Panc1 (cell line): ENCODE results near the gene ZBTB20. TPM values are rescaled to one million over a fixed set of nuclear protein-coding genes. Genes with fewer than 3 reads are reported as not detected.

ENCODE experiments used
- ATAC-seq: fragments of 200-7000 bp; cut with Tn5 transposase; 2 replicates; pipeline ENCODE4 v1.9.1; 2020; ENCODE audit warnings: mild to moderate bottlenecking, moderate library complexity
- BruUV-seq: library from RNA; stranded (reverse); fragments of 400-500 nt; replicated peaks from 2 replicates; lab custom pipeline; 2021; lab: Mats Ljungman, UMichigan
- CTCF ChIA-PET: fragments of 300-600 bp; sonication (Branson Sonifier 250); formaldehyde crosslinking; loops from one replicate; lab custom pipeline; 2022; ENCODE audit warnings: antibody characterized with exemption; lab: Charles Lee
- POLR2A ChIA-PET: fragments of 300-600 bp; sonication (Branson Sonifier 250); formaldehyde crosslinking; loops from one replicate; lab custom pipeline; 2022; ENCODE audit warnings: antibody characterized with exemption; lab: Charles Lee
- DNase-seq: peaks from one replicate; pipeline ENCODE4 v3.0.0-alpha.2; 2010; ENCODE audit warnings: low read depth, low spot score
- H3K27ac ChIP-seq: 2 replicates; pipeline ENCODE4 v1.5.1; 2011; ENCODE audit warnings: mild to moderate bottlenecking, low read length, inconsistent platforms
- H3K27me3 ChIP-seq: fragments of 200-500 bp; sonication (Bioruptor generic); 2 replicates; pipeline ENCODE4 v1.6.0; 2014; ENCODE audit warnings: low read length, inconsistent platforms; ENCODE audit not compliant: control insufficient read depth, insufficient read depth
- H3K36me3 ChIP-seq: fragments of 200-500 bp; sonication (Bioruptor generic); 2 replicates; pipeline ENCODE4 v1.5.1; 2014; ENCODE audit warnings: inconsistent platforms, mild to moderate bottlenecking, low read length, moderate library complexity; ENCODE audit not compliant: control insufficient read depth, insufficient read depth
- H3K4me1 ChIP-seq: 2 replicates; pipeline ENCODE4 v1.5.1; 2011; ENCODE audit warnings: inconsistent platforms, mild to moderate bottlenecking, low read length, moderate library complexity; ENCODE audit not compliant: control insufficient read depth, insufficient read depth
- H3K4me3 ChIP-seq, 2 experiments: 2 replicates each; pipeline ENCODE4 v1.5.1; 2011 to 2012; ENCODE audit warnings: low read depth in 2 of 2, low read length in 2 of 2, mild to moderate bottlenecking in 2 of 2, inconsistent platforms in 1 of 2, moderate library complexity in 1 of 2
- H3K9me3 ChIP-seq: fragments of 200-500 bp; sonication (Bioruptor generic); 2 replicates; pipeline ENCODE4 v1.5.1; 2014; ENCODE audit warnings: low read depth, mild to moderate bottlenecking, inconsistent platforms, low read length, moderate library complexity; ENCODE audit not compliant: control insufficient read depth, insufficient read depth
- POLR2AphosphoS5 ChIP-seq: IDR thresholded peaks from 2 replicates; pipeline ENCODE4 v1.6.1; 2012; ENCODE audit warnings: mild to moderate bottlenecking, low read depth, low read length, moderate library complexity
- SIN3A ChIP-seq: IDR thresholded peaks from 2 replicates; pipeline ENCODE4 v1.6.1; 2012; ENCODE audit warnings: low read depth, mild to moderate bottlenecking, low read length, moderate library complexity, borderline replicate concordance; ENCODE audit not compliant: insufficient read depth
- TCF7L2 ChIP-seq: IDR thresholded peaks from 2 replicates; pipeline ENCODE4 v1.6.1; 2011; ENCODE audit warnings: mild to moderate bottlenecking, low read depth, low read length, inconsistent platforms
- in situ Hi-C: cut with HindIII; loops from 2 replicates; pipeline ENCODE4 v1.10.0; 2016; ENCODE audit warnings: low sequenced_read_pairs, low pct_unique_long_range_greater_than_20kb
- intact Hi-C: fragments of 100-400 bp; cut with micrococcal nuclease; formaldehyde crosslinking; loops from one replicate; pipeline ENCODE4 v1.10.0; 2022; ENCODE audit not compliant: unreplicated experiment
- total RNA-seq: library from RNA; stranded (reverse); gene quantifications from one replicate; pipeline ENCODE4 v1.2.1, GENCODE V29; 2021; ENCODE audit not compliant: unreplicated experiment
- TF ChIP-seq, protein P1 (sequence below), 2 experiments: IDR thresholded peaks; 2 replicates each; pipeline ENCODE4 v1.6.1; 2011 to 2012; ENCODE audit warnings: low read depth in 2 of 2, control low read depth in 1 of 2, low read length in 1 of 2, mild to moderate bottlenecking in 1 of 2, moderate library complexity in 1 of 2; ENCODE audit not compliant: insufficient read depth in 1 of 2
- TF ChIP-seq, protein P2 (sequence below): fragments of 450-650 bp; IDR thresholded peaks from 2 replicates; pipeline ENCODE4 v1.5.1; 2017; ENCODE audit warnings: mild to moderate bottlenecking

Gene ZBTB20
- total RNA-seq, 1 experiment from 2014 or later = 4.1 TPM

DNA sequence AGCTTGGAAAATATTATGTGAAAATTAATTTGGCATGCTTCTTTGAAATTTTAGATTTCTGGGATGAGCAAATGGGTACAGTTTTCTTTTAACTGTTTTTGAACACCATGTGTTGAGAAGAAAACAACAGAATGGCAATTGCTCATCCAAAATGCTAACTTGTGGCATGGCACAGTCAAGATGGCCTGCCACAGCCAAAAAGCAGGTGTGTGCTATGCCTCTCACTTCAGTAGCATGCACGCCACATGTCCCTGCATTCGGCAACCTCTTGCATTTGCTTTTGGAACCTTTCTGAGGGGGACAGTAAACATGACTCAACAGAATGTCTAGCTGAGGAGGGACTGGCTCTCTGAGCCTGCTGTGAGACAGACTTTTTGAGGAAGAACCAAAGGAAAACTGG is 714.8 kb downstream of the ZBTB20 start:
- CTCF ChIA-PET = no interaction called here

DNA sequence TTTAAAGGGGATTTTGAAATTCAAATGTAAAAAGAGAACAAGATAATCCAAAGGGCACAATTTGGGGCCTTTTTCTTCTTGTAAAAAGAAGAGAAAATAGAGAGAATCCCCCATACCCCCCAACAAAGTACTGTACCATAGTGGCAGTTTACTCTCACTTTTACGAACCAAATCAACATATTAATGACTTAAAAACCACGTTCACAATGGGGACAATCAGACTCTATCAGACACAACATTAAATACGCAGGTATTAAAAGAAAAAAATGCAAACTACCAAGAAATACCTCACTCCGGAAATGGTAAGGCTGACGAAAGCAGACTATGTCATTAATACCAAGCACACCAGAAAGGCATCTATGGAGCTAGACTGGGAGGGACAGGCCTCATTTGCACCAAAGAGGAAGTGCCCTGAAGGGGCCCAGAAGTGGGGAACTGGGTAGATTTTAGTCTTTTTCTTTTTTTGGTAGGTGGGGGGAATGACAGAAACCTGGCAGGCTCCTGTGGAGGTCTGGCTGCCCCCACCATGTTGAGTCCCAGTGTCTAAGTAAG is 719.0 kb downstream of the ZBTB20 start:
- Histone ChIP-seq H3K36me3 (no peaks in the 10 kb centered on the region), H3K4me3 (no peak overlapping the region), H3K4me1 (no peaks in the 10 kb centered on the region), H3K27me3 (no peaks in the 10 kb centered on the region), H3K27ac (no peak overlapping the region), H3K9me3 (no peaks in the 10 kb centered on the region)
- no peak for TF ChIP-seq SIN3A
- ATAC-seq = no peak
- POLR2A ChIA-PET = no interaction called here
- no TSS peak for BruUV-seq
- DNase-seq = no peak
- in situ Hi-C loops = no loop called here
- intact Hi-C loops = no loop called here
- CTCF ChIA-PET = no interaction called here

More for the DNA sequence above, 714.8 kb downstream of the ZBTB20 start:
- in situ Hi-C loops = no loop called here
- Histone ChIP-seq H3K36me3 (no peaks in the 10 kb centered on the region), H3K27me3 (no peaks in the 10 kb centered on the region), H3K9me3 (no peaks in the 10 kb centered on the region), H3K4me1 (no peaks in the 10 kb centered on the region), H3K4me3 (no peak overlapping the region), H3K27ac (no peak overlapping the region)
- DNase-seq (no peak), ATAC-seq (no peak)
- no peak for TF ChIP-seq SIN3A
- TF ChIP-seq, protein P1, sequence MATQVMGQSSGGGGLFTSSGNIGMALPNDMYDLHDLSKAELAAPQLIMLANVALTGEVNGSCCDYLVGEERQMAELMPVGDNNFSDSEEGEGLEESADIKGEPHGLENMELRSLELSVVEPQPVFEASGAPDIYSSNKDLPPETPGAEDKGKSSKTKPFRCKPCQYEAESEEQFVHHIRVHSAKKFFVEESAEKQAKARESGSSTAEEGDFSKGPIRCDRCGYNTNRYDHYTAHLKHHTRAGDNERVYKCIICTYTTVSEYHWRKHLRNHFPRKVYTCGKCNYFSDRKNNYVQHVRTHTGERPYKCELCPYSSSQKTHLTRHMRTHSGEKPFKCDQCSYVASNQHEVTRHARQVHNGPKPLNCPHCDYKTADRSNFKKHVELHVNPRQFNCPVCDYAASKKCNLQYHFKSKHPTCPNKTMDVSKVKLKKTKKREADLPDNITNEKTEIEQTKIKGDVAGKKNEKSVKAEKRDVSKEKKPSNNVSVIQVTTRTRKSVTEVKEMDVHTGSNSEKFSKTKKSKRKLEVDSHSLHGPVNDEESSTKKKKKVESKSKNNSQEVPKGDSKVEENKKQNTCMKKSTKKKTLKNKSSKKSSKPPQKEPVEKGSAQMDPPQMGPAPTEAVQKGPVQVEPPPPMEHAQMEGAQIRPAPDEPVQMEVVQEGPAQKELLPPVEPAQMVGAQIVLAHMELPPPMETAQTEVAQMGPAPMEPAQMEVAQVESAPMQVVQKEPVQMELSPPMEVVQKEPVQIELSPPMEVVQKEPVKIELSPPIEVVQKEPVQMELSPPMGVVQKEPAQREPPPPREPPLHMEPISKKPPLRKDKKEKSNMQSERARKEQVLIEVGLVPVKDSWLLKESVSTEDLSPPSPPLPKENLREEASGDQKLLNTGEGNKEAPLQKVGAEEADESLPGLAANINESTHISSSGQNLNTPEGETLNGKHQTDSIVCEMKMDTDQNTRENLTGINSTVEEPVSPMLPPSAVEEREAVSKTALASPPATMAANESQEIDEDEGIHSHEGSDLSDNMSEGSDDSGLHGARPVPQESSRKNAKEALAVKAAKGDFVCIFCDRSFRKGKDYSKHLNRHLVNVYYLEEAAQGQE (IDR thresholded peaks at IDR 0.05; ENCODE audit: insufficient read depth in 1 of 2, low read depth in 2 of 2, low read length in 1 of 2) = no peak
- TF ChIP-seq POLR2AphosphoS5 = no peak
- TF ChIP-seq, protein P2, sequence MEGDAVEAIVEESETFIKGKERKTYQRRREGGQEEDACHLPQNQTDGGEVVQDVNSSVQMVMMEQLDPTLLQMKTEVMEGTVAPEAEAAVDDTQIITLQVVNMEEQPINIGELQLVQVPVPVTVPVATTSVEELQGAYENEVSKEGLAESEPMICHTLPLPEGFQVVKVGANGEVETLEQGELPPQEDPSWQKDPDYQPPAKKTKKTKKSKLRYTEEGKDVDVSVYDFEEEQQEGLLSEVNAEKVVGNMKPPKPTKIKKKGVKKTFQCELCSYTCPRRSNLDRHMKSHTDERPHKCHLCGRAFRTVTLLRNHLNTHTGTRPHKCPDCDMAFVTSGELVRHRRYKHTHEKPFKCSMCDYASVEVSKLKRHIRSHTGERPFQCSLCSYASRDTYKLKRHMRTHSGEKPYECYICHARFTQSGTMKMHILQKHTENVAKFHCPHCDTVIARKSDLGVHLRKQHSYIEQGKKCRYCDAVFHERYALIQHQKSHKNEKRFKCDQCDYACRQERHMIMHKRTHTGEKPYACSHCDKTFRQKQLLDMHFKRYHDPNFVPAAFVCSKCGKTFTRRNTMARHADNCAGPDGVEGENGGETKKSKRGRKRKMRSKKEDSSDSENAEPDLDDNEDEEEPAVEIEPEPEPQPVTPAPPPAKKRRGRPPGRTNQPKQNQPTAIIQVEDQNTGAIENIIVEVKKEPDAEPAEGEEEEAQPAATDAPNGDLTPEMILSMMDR = no peak
- TF ChIP-seq TCF7L2 = no peak
- BruUV-seq = no TSS peak
- intact Hi-C loops = no loop called here
- POLR2A ChIA-PET = interaction anchor here (0.7 kb wide), 1 partner anchor 773 kb away, joined by 5 read pairs; no protein-coding TSS in a partner anchor

DNA sequence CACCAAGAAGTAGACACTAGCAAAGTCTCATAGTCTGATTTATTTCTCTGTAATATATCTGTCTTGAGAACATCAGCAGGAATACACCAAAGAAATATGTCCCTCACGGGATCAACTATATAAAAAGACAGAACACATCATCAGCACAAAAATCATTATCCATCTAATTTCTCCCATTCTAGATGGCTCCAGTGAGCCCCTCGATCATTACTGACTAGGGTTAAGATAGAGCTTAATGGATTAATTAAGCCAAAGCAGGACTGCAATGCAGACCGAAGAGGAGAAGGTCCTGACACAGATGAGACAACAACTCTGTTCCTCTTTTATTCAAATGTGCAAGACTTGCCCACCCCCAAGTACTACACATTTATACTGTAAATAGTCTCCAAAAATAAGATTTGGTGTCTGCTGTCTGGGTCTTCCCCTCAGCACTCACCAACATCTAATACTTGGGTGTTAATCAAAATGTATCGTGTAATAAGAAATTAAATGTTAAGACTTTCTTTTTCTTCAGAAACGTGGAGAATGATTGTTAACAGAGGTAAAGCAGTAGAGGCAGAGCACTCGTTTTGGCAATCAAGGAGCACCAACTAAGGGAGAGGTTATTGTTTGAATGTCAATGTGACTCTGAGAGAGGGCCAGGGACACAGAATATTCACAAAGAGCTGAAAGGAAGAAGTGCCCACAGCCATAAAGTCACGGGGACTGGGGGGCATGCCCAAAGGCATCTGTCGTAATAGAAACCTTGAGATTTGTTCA is 719.6 kb downstream of the ZBTB20 start:
- Histone ChIP-seq H3K36me3 (no peaks in the 10 kb centered on the region), H3K27me3 (no peaks in the 10 kb centered on the region), H3K4me3 (no peak overlapping the region), H3K27ac (no peak overlapping the region), H3K4me1 (no peaks in the 10 kb centered on the region), H3K9me3 (no peaks in the 10 kb centered on the region)
- in situ Hi-C loops (no loop called here), intact Hi-C loops (no loop called here)
- DNase-seq (no peak), ATAC-seq (no peak)
- TF ChIP-seq POLR2AphosphoS5 (no peak), TCF7L2 (no peak), SIN3A (no peak)
- TF ChIP-seq, protein P1 (IDR thresholded peaks at IDR 0.05; ENCODE audit: insufficient read depth in 1 of 2, low read depth in 2 of 2, low read length in 1 of 2) = no peak
- TF ChIP-seq, protein P2 = no peak
- CTCF ChIA-PET = no interaction called here
- POLR2A ChIA-PET = no interaction called here
- no TSS peak for BruUV-seq
